ENCODE results near the gene MAP3K7. TPM values are rescaled to one million over a fixed set of nuclear protein-coding genes. Genes with fewer than 3 reads are reported as not detected.
"Not testable (repeated sequence)": the region's sequence is repeated elsewhere in the genome, so short reads cannot be mapped to it uniquely, and the experiment has no call there.

Gene MAP3K7
- total and polyA plus RNA-seq, 2 of the 13 experiments (the other 11 are each of a cell fraction or from before 2014, with no cell fraction given) = 24.1 to 24.4 TPM

- no peak for TF ChIP-seq LCORL (IDR thresholded peaks at IDR 0.05)
- no peak for TF ChIP-seq LCORL (CRISPR knock-in tag; IDR thresholded peaks at IDR 0.05)
- no peak for TF ChIP-seq CEBPZ (IDR thresholded peaks at IDR 0.05; ENCODE audit: low read length)
- TF ChIP-seq ARNT (IDR thresholded peaks at IDR 0.05) = no peak
- TF ChIP-seq ZNF790 (CRISPR knock-in tag; IDR thresholded peaks at IDR 0.05; ENCODE audit: borderline replicate concordance) = no peak
- TF ChIP-seq NR2F1 (CRISPR knock-in tag; IDR thresholded peaks at IDR 0.05) = no peak
- TF ChIP-seq CHCHD3 (CRISPR knock-in tag; IDR thresholded peaks at IDR 0.05) = no peak
- no peak for TF ChIP-seq MAFF (IDR thresholded peaks at IDR 0.05; ENCODE audit: low read depth, low read length)
- no peak for TF ChIP-seq POLR2G (IDR thresholded peaks at IDR 0.05; ENCODE audit: low read depth, low read length)
- TF ChIP-seq NFE2L2 (IDR thresholded peaks at IDR 0.05; ENCODE audit: low read length) = no peak
- no peak for TF ChIP-seq ZNF274 (CRISPR knock-in tag; IDR thresholded peaks at IDR 0.05)
- TF ChIP-seq TRAFD1 (CRISPR knock-in tag; IDR thresholded peaks at IDR 0.05; ENCODE audit: borderline replicate concordance) = no peak
Observed at GRCh38 chr6:90569223-90569622, 17.6 kb downstream of the MAP3K7 start (continued).

- WGBS (ENCODE audit: low lambda C conversion rate) = 100% methylated on average over 1 of the region's 1 CpG
Observed at GRCh38 chr6:90567682-90568081, 19.2 kb downstream of the MAP3K7 start.

GRCh38 chr6:90562341-90562740, 24.5 kb downstream of the MAP3K7 start:
- DNase-seq (ENCODE audit: low spot score); H3K4me1 ChIP-seq (ENCODE audit: insufficient read depth, low read length); CTCF ChIA-PET (ENCODE audit: low intra/inter-chr PET ratio, low total read pairs); H3K4me3 ChIP-seq (replicated peaks in 1 of 3; ENCODE audit: insufficient read depth in 1 of 3, low read depth in 2 of 3, low read length in 3 of 3); FAIRE-seq; H3K79me2 ChIP-seq (ENCODE audit: insufficient read depth, low read length); H3K27me3 ChIP-seq (ENCODE audit: control insufficient read depth in 1 of 2, insufficient read depth in 2 of 2, low read length in 2 of 2); H3K4me2 ChIP-seq (ENCODE audit: low read depth, low read length); H3K27ac ChIP-seq (ENCODE audit: extremely low read length, insufficient read depth, low read length); H4K20me1 ChIP-seq (ENCODE audit: insufficient read depth, low read length); H2AFZ ChIP-seq (ENCODE audit: low read length); intact Hi-C loops (cut with micrococcal nuclease; ENCODE audit: unreplicated experiment); in situ Hi-C loops (cut with HindIII; ENCODE audit: extremely low pct_ligation_motif_present, low pct_unique_long_range_greater_than_20kb); ATAC-seq; H3K9ac ChIP-seq (ENCODE audit: insufficient read depth, low read depth, low read length); POLR2A ChIA-PET; H3K9me3 ChIP-seq (ENCODE audit: low read length); BruUV-seq (replicated peaks): not testable (repeated sequence)
- WGBS (ENCODE audit: low lambda C conversion rate) = 98% methylated on average over 8 of the region's 9 CpGs
- peaks cover 7 to 25% of the 10 kb centered on the region in 2 experiments; a peak in 4 of 5 replicates for H3K36me3 ChIP-seq (replicated peaks in 1 of 2; ENCODE audit: control insufficient read depth in 1 of 2, insufficient read depth in 2 of 2, low read length in 2 of 2)

More at GRCh38 chr6:90567682-90568081, 19.2 kb downstream of the MAP3K7 start:
- in situ Hi-C loops (cut with HindIII; ENCODE audit: extremely low pct_ligation_motif_present, low pct_unique_long_range_greater_than_20kb); H2AFZ ChIP-seq (ENCODE audit: low read length); H3K4me1 ChIP-seq (ENCODE audit: insufficient read depth, low read length); H3K9ac ChIP-seq (ENCODE audit: insufficient read depth, low read depth, low read length); CTCF ChIA-PET (ENCODE audit: low intra/inter-chr PET ratio, low total read pairs); H3K9me3 ChIP-seq (ENCODE audit: low read length); FAIRE-seq; POLR2A ChIA-PET; DNase-seq (ENCODE audit: low spot score); H4K20me1 ChIP-seq (ENCODE audit: insufficient read depth, low read length); H3K27me3 ChIP-seq (ENCODE audit: control insufficient read depth in 1 of 2, insufficient read depth in 2 of 2, low read length in 2 of 2); H3K4me2 ChIP-seq (ENCODE audit: low read depth, low read length); ATAC-seq; H3K36me3 ChIP-seq (replicated peaks in 1 of 2; ENCODE audit: control insufficient read depth in 1 of 2, insufficient read depth in 2 of 2, low read length in 2 of 2); intact Hi-C loops (cut with micrococcal nuclease; ENCODE audit: unreplicated experiment); H3K4me3 ChIP-seq (replicated peaks in 1 of 3; ENCODE audit: insufficient read depth in 1 of 3, low read depth in 2 of 3, low read length in 3 of 3); H3K79me2 ChIP-seq (ENCODE audit: insufficient read depth, low read length); H3K27ac ChIP-seq (ENCODE audit: extremely low read length, insufficient read depth, low read length); BruUV-seq (replicated peaks): not testable (repeated sequence)
